Stimulated activated CD4-positive, alpha-beta T cell treated with anti-CD3 and anti-CD28 coated beads, Interleukin-4, amount 100 ng/mL, for 48 hours (primary cell): ENCODE measurements around the gene TMEM120B.
"Not testable (repeated sequence)": the region's sequence is repeated elsewhere in the genome, so short reads cannot be mapped to it uniquely, and the experiment has no call there.

ENCODE experiments used
- DNase-seq, 2 donors: peaks; one replicate each; pipeline ENCODE4 v3.0.0-alpha.2; 2020; ENCODE audit warnings: low read depth in 2 of 2

TMEM120B gene

GRCh38 chr12:121748218-121748570 lies 35.6 kb downstream of the TMEM120B start:
- no peak for DNase-seq

DNA sequence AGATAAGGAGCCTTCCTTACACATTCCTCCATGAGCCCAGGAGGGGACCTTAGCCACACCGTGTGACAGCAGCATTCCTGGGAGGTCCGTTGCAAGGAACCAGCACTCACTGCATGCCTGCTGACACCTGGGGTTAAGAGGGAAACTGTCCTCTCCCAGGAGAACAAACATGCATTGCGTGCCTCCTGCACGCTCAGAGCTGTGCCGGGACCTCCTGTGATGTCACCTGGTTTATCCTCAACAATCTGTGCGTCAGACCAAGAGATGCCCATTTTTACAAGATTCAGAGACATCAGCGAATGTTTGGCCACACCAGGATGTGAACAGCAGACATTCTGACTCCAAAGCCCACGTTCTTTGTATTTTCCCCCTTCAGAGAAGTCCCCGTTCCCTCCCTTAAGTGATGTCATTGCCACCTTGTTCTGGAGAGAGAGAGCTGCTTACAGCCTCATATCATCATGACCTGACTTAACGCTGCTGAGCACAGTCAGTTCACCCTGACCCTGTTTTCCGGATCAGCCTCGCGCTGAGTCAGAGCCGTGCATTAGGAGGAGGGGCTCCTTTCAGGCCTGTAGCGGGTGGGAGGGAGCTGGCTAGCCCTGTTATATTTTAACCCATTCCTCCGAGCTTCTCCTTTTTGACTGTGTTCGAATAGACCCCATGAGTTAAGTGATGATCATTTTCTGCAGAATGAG lies 36.2 kb downstream of the TMEM120B start:
- no peak for DNase-seq

- DNase-seq: no peak
Measured at GRCh38 chr12:121749267-121749666, 36.7 kb downstream of the TMEM120B start.

DNA sequence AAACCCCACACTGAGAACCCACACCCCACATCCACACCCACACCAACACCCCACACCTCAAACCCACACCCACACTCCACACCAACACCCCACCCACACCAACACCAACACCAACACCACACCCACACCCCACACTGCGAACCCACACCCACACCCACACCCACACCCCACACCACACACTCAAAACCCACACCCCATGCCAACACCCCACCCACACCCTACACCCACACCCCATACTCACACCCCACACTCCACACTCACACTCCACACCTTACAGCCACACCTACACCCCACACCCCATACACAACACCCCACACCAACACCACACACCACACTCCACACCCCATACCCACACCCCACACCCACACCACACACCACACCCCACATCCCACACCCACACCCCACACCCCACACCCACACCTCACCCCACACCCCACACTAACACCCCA lies 38.0 kb downstream of the TMEM120B start:
- no peak for DNase-seq

DNA sequence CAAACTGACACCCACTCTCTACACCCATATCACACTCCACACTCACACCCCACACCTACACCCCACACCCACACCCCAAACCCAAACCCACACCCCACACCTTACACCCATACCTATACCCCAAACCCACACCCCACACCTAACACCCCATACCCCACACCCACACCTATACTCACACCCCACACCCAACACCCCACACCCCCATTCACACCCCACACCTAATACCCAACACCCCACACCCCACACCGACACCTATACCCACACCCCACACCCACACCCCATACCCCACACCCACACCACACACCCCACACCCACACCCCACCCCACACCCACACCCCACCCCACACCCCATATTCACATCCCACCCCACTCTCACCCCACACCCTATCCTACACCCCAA lies 38.5 kb downstream of the TMEM120B start:
- no peak for DNase-seq

DNA sequence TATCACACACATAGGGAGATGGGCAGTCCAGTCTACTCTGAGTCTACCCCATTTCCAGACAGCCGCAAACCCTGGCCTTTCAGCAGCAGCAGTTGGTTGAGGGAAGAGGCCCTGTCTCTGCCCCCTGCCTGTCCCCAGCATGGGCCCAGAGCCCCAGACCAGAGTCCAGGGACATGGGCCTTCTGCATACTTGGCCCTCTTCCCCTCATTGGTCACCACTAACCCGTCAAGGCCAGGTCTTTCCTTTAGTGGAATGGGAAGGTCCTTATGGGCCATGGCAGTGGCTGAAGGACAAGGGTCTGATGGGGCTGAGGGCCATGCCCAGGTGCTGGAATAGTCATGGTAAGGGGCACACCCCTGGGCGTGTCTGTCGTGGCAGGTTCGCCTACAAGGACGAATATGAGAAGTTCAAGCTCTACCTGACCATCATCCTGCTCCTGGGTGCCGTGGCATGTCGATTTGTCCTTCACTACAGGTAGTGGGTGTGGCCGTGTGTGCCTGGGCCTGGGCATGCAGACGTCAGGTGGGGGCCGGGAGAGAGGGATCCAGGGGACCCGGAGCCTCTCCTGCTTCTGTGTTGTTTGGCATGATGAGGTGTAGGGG lies 39.3 kb downstream of the TMEM120B start:
- no peak for DNase-seq

DNA sequence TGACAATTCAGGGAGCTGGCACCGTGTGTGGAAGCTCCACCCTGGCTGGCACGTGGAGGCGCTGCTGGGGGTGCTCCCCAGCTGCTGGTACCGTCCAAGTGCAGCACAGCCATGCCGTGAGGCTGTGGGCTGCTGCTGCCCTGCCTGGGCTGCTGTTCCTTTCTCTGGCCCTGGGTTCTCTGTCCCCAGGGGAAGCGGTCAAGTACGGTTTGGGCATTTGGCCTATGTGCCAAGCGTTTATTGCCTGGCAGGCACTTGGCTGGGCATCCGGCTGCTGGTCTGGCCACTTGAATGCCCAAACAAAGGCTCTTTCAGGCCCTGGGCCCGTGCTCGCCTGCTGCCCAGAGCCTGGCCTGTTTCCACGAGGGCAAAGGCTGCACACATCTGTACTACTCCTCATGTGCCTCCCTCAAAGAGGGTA lies 41.3 kb downstream of the TMEM120B start:
- DNase-seq: no peak

DNA sequence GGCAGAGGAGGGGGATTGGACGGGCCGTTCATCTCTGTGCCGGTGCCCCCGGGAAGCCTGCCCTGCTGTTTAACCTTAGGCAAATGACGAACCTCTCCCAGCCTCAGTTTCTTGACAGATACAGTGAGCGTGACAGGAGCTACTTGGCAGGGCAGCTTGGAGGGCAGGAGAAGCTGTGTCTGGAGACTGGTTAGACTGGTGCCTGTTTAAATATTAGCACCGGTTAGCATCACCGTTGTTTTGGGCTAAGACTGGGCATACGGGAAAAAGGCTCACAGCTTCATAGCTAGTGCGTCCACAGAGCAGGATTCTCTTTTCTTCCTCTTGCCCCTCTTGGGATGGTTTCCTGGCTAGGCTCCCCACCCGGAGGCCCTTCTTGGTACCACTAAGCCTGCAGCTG lies 42.3 kb downstream of the TMEM120B start:
- DNase-seq: no peak

DNA sequence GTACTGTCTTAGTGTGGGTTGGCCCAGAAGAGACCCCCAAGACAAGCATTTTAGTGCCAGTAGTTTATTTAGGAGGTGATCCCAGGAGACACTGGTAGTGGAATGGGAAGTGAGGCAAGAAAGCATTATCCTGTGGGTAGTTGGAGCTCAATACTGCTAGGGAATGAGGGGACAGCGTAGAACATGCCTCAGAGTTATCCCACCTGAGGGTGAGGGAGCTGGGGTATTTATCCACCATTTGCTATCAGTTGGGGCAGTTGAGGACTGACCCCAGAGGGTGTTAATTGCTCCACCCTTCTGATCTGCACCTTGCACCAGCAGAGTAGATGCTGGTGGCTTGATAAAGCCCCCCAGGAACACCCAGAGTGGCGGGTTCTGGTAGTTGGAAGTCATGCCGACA lies 43.0 kb downstream of the TMEM120B start:
- no peak for DNase-seq

DNA sequence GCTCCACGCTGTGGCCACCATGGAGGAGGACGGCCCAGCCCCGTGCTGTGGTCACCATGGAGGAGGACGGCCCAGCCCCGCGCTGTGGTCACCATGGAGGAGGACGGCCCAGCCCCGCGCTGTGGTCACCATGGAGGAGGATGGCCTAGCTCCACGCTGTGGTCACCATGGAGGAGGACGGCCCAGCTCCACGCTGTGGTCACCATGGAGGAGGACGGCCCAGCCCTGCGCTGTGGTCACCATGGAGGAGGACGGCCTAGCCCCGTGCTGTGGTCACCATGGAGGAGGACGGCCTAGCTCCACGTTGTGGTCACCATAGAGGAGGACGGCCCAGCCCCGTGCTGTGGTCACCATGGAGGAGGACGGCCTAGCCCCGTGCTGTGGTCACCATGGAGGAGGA lies 46.0 kb downstream of the TMEM120B start:
- not testable (repeated sequence) for DNase-seq

GRCh38 chr12:121762269-121762668 lies 49.7 kb downstream of the TMEM120B start:
- DNase-seq: no peak

GRCh38 chr12:121764808-121765207 lies 52.3 kb downstream of the TMEM120B start:
- DNase-seq: no peak

- no peak for DNase-seq
Measured at GRCh38 chr12:121765573-121765972, 53.0 kb downstream of the TMEM120B start.

GRCh38 chr12:121766290-121767039 lies 53.9 kb downstream of the TMEM120B start:
- DNase-seq: no peak

DNA sequence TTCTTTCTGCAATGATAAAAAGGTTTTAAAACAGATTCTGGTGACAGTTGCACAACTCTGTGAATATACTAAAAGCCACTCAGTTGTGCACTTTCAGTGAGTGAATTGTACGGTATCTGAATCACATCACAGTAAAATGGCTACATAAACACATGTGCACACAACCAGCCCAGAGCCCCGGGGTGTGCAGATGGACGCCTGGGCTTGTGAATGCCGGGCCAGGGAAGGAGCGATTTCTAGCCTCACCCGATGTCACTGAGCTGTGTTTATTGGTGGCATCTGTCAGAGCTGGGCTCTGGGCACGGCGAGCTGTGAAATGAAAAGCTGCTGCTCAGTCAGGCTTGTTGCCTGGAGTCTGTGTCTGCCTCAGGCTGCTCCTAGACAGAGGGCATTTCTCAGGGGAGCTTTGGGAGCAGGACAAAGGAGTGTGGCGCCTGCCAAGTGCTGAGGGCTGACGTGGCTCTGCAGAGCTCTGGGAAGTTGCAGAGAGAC lies 55.0 kb downstream of the TMEM120B start:
- no peak for DNase-seq

DNA sequence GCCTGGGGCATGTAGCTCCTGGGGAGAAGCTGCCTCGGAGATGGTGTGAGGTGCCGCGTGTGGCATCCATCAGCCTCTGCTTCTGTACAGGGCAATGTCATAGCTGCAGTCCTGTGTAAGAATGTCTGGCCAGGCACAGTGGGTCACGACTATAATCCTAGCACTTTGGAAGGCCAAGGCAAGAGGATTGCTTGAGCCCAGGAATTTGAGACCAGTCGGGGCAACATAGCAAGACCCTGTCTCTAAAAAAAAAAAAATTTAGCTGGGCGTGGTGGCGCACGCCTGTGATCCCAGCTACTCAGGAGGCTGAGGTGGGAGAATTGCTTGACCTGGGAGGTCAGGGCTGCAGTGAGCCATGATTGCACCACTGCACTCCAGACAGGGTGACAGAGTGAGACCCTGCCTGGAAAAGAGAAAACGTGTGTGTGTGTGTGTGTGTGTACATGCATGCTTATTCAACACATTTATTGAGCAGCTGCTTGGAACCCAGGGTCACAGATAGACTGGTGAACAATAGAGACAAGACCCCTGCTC lies 56.8 kb downstream of the TMEM120B start:
- no peak for DNase-seq

- DNase-seq: no peak
Measured at GRCh38 chr12:121769831-121770301, 57.3 kb downstream of the TMEM120B start.

DNA sequence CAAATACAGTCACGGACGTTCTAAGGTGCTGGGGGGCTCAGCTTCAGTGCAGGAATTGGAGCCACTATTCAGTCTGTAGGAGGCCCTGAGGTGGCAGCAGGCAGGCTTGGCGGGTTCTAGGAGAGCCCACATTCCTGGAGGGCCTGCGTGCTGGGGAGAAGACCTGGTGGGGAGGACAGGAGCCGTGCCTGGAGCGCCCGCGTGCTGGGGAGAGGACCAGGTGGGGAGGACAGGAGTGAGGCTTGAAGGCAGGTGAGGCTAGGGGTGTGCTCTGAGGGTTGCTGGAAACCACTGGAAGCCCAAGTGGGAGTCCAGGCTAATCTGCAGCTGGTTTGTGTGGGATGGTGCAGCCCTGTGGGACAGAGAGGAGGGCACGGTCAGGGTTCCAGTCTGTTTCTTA lies 57.8 kb downstream of the TMEM120B start:
- no peak for DNase-seq

DNA sequence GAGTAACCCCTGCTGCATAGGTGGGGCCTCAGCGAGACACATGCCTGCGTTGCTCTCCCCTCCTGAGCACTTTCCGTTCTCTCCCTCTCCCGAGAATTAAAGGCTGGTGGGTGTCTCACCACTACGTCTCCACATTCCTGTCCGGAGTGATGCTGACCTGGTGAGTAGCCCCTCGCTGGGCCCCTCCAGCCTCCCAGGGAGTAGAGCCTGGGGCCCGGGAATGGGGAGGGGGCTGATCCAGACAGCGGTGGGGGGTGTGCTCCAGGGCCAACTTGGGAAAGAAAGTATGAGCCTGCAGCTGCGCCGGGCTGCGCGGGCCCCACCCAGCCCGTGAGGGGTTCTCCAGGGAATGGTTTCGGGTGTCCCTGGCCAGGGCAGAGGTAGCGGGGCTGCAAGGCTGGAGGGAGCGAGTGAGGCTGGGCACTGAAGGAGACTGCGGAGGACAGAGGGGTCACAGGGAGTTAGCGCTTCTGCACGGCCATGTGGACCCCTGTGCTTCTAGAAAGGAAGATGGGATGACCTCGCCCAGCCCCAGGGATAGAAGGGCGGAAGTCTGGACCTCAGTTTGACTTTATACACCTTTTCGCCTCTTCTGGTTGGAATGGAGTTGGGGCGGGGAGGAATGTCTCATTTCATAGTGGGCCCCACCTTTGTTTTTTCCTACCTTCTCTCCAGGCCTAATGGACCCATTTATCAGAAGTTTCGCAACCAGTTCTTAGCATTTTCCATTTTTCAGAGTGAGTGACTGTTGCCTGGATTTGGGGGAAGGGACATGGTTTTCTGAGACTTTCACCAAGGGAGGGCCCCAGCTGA lies 58.5 kb downstream of the TMEM120B start:
- DNase-seq: no peak

DNA sequence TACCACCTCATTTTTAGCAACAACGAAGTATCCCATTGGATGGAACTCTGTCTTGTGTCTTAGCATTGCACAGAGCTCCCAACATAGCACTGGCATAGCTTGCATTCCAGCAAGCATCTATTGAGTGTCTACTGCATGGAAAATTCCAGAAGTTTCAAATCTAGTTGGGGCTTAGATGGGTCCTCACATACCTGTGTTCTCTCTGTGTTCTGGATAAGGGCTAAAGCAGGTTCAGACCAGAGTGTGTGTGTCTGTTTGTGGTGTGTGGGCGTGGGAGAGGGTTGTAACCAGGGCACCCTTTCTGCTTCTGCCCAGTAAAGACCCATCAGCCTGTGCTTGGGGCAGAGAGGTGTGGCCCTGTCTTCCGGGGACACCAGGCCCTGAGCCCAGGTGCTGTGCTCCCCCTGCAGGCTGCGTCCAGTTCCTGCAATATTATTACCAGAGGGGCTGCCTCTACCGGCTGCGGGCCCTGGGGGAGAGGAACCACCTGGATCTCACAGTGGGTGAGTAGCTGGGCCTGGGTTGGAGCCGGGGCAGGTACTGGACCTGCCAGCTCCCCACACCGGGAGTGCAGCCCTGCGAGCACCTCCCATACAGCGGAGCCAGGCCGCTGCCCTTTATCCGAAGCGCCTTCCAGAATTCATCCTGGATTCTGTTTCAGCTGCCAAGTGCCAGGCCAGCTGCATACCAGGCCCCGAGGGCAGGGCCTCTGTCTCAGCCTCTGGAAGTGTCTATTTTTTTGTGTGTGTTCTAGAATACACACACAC lies 60.6 kb downstream of the TMEM120B start:
- DNase-seq: peak; percentile 64 to 76

GRCh38 chr12:121774968-121775474 lies 62.5 kb downstream of the TMEM120B start:
- no peak for DNase-seq
